Pons (tissue), 1 donor: ENCODE results near the gene NRROS.
"Not testable (repeated sequence)": the region's sequence is repeated elsewhere in the genome, so short reads cannot be mapped to it uniquely, and the experiment has no call there.

Experiments
- DNase-seq: peaks from one replicate; pipeline ENCODE4 v3.0.0-alpha.2; 2016; ENCODE audit warnings: low spot score

Gene NRROS

GRCh38 chr3:196639483-196640296, at the start of gene NRROS:
Gene NRROS, plus strand, starts transcription at chr3:196639694. Its CDS starts 14,846 bp downstream, at chr3:196654540.
- DNase-seq: peak; percentile 64

- no peak for DNase-seq
These were observed 49.2 kb upstream of the NRROS start for GRCh38 chr3:196590279-196590678.

- DNase-seq: no peak
These were observed 43.1 kb upstream of the NRROS start for GRCh38 chr3:196596355-196596754.

GRCh38 chr3:196597971-196598733, 41.3 kb upstream of the NRROS start:
- DNase-seq: not testable (repeated sequence)

GRCh38 chr3:196599734-196600128, 39.8 kb upstream of the NRROS start:
- no peak for DNase-seq

GRCh38 chr3:196600359-196600758, 39.1 kb upstream of the NRROS start:
- DNase-seq: no peak

GRCh38 chr3:196602673-196603072, 36.8 kb upstream of the NRROS start:
- DNase-seq: no peak

- no peak for DNase-seq
These were observed 35.8 kb upstream of the NRROS start for GRCh38 chr3:196603683-196604082.

- DNase-seq: no peak
These were observed 34.9 kb upstream of the NRROS start for GRCh38 chr3:196604548-196604947.

- DNase-seq: no peak
These were observed 30.8 kb upstream of the NRROS start for GRCh38 chr3:196608693-196609092.

GRCh38 chr3:196609343-196609775, 30.1 kb upstream of the NRROS start:
- peak; percentile 88 for DNase-seq

- no peak for DNase-seq
These were observed 29.5 kb upstream of the NRROS start for GRCh38 chr3:196609805-196610515.

GRCh38 chr3:196611761-196612483, 27.6 kb upstream of the NRROS start:
- no peak for DNase-seq

GRCh38 chr3:196615234-196615633, 24.3 kb upstream of the NRROS start:
- DNase-seq: not testable (repeated sequence)

GRCh38 chr3:196617256-196617655, 22.2 kb upstream of the NRROS start:
- DNase-seq: no peak

- DNase-seq: peak; percentile 21
These were observed 20.3 kb upstream of the NRROS start for GRCh38 chr3:196619223-196619622.

- not testable (repeated sequence) for DNase-seq
These were observed 19.9 kb upstream of the NRROS start for GRCh38 chr3:196619627-196620026.

- peak; percentile 9 for DNase-seq
These were observed 19.3 kb upstream of the NRROS start for GRCh38 chr3:196620161-196620604.

GRCh38 chr3:196620684-196621083, 18.8 kb upstream of the NRROS start:
- no peak for DNase-seq

GRCh38 chr3:196621611-196622010, 17.9 kb upstream of the NRROS start:
- DNase-seq: no peak

GRCh38 chr3:196624067-196624790, 15.3 kb upstream of the NRROS start:
- DNase-seq: peak; percentile 55
